ENCODE results near the gene EID1. TPM values are rescaled to one million over a fixed set of nuclear protein-coding genes. Genes with fewer than 3 reads are reported as not detected.

Gene EID1
- total RNA-seq, 1 experiment from 2014 or later, result 104 TPM

DNA sequence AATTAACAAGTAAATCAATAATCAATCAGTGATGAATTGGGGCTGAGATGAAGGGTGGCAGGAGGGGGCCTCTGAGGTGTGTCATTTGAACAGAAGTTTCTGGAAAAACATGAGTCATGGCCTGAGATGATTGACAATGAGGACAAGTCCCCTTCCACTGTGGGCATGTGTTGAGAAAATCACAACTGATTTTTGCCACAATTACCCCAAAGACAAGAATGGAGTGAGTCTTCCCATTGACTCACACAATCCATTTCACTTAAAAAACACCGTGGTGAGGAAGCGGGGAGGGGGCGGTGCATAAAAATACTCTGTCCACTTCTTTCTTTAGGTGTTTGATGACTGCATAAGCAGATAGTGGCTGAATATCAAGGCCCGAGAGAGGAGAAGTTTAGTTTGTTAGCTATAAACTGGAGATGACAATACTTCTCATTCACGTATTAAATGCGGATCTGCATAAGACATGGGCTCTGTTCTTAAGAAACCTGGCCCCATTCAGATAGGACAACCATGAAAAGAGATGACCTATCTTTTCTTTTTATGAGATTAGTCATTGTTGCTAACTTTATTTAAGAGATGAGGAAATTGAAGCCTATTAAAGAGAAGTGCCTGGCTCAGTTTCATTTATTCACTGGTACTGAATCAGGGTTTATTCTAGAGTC is 51.1 kb downstream of the EID1 start (continued):
- TF ChIP-seq, protein P1, sequence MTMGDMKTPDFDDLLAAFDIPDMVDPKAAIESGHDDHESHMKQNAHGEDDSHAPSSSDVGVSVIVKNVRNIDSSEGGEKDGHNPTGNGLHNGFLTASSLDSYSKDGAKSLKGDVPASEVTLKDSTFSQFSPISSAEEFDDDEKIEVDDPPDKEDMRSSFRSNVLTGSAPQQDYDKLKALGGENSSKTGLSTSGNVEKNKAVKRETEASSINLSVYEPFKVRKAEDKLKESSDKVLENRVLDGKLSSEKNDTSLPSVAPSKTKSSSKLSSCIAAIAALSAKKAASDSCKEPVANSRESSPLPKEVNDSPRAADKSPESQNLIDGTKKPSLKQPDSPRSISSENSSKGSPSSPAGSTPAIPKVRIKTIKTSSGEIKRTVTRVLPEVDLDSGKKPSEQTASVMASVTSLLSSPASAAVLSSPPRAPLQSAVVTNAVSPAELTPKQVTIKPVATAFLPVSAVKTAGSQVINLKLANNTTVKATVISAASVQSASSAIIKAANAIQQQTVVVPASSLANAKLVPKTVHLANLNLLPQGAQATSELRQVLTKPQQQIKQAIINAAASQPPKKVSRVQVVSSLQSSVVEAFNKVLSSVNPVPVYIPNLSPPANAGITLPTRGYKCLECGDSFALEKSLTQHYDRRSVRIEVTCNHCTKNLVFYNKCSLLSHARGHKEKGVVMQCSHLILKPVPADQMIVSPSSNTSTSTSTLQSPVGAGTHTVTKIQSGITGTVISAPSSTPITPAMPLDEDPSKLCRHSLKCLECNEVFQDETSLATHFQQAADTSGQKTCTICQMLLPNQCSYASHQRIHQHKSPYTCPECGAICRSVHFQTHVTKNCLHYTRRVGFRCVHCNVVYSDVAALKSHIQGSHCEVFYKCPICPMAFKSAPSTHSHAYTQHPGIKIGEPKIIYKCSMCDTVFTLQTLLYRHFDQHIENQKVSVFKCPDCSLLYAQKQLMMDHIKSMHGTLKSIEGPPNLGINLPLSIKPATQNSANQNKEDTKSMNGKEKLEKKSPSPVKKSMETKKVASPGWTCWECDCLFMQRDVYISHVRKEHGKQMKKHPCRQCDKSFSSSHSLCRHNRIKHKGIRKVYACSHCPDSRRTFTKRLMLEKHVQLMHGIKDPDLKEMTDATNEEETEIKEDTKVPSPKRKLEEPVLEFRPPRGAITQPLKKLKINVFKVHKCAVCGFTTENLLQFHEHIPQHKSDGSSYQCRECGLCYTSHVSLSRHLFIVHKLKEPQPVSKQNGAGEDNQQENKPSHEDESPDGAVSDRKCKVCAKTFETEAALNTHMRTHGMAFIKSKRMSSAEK (CRISPR knock-in tag; IDR thresholded peaks at IDR 0.05; ENCODE audit: borderline replicate concordance), result no peak
- TF ChIP-seq ELF4 (CRISPR knock-in tag; IDR thresholded peaks at IDR 0.05; ENCODE audit: low read depth), result no peak
- TF ChIP-seq NR2C2 (CRISPR knock-in tag; IDR thresholded peaks at IDR 0.05), result no peak
- no peak for TF ChIP-seq ATF1 (CRISPR knock-in tag; IDR thresholded peaks at IDR 0.05)
- no peak for TF ChIP-seq NFYB (CRISPR knock-in tag; conservative IDR thresholded peaks at IDR 0.05; ENCODE audit: low read depth)
- TF ChIP-seq ZNF317 (CRISPR knock-in tag; IDR thresholded peaks at IDR 0.05; ENCODE audit: borderline replicate concordance, low read depth), result no peak
- TF ChIP-seq CREM (CRISPR knock-in tag; IDR thresholded peaks at IDR 0.05), result no peak
- no peak for TF ChIP-seq ETV6 (CRISPR knock-in tag; IDR thresholded peaks at IDR 0.05)
- no peak for TF ChIP-seq SOX15 (CRISPR knock-in tag; IDR thresholded peaks at IDR 0.05)
- no peak for TF ChIP-seq CBFB (CRISPR knock-in tag; IDR thresholded peaks at IDR 0.05; ENCODE audit: low read depth)
- TF ChIP-seq ESRRA (CRISPR knock-in tag; IDR thresholded peaks at IDR 0.05; ENCODE audit: borderline replicate concordance), result no peak
- no peak for TF ChIP-seq GTF2I (CRISPR knock-in tag; conservative IDR thresholded peaks at IDR 0.05)
- no peak for TF ChIP-seq MYBL2 (CRISPR knock-in tag; IDR thresholded peaks at IDR 0.05)
- TF ChIP-seq, protein P2, sequence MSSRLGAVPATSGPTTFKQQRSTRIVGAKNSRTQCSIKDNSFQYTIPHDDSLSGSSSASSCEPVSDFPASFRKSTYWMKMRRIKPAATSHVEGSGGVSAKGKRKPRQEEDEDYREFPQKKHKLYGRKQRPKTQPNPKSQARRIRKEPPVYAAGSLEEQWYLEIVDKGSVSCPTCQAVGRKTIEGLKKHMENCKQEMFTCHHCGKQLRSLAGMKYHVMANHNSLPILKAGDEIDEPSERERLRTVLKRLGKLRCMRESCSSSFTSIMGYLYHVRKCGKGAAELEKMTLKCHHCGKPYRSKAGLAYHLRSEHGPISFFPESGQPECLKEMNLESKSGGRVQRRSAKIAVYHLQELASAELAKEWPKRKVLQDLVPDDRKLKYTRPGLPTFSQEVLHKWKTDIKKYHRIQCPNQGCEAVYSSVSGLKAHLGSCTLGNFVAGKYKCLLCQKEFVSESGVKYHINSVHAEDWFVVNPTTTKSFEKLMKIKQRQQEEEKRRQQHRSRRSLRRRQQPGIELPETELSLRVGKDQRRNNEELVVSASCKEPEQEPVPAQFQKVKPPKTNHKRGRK (CRISPR knock-in tag; IDR thresholded peaks at IDR 0.05; ENCODE audit: borderline replicate concordance), result no peak
- TF ChIP-seq, protein P3, sequence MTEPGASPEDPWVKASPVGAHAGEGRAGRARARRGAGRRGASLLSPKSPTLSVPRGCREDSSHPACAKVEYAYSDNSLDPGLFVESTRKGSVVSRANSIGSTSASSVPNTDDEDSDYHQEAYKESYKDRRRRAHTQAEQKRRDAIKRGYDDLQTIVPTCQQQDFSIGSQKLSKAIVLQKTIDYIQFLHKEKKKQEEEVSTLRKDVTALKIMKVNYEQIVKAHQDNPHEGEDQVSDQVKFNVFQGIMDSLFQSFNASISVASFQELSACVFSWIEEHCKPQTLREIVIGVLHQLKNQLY (CRISPR knock-in tag; IDR thresholded peaks at IDR 0.05), result no peak
- TF ChIP-seq GABPB1 (CRISPR knock-in tag; IDR thresholded peaks at IDR 0.05), result no peak
- TF ChIP-seq ZNF263 (CRISPR knock-in tag; IDR thresholded peaks at IDR 0.05; ENCODE audit: low read depth), result no peak

DNA sequence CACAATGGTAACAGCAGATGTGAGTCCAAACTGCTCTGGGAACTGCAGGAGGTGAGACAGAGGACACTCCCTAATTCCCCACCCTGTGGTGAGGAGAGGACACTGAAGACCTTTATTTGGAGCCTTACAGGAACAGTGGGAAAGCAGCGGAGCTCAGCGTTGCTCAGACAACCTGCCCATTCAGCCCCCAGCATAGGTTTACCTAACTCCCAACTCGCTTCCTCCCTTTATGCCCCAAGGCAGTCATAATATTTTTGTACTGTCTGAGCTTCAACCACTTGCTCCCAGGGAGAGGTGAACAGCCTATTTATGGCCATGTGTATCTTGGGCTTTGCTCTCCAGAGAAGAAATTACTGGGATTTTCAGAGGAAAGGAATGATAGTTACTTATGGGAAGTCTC is 51.7 kb downstream of the EID1 start:
- Mint-ChIP-seq H3K4me3 (no peak overlapping the region), H3K27ac (no peak overlapping the region), H3K36me3 (no peaks in the 10 kb centered on the region), H3K27me3 (ENCODE audit: low read depth) (no peaks in the 10 kb centered on the region), H3K4me1 (peaks cover 2% of the 10 kb centered on the region; the same call in 1 of the 2 replicates), H3K9me3 (no peaks in the 10 kb centered on the region)
- peak; percentile 38; the same call in 1 of the 2 replicates for ATAC-seq
- ChIA-PET POLR2A (no interaction called here), CTCF (interaction anchor here (0.6 kb wide), 1 partner anchor 46 kb away, joined by 4 read pairs; no protein-coding TSS in a partner anchor)
- TF ChIP-seq, protein P4, sequence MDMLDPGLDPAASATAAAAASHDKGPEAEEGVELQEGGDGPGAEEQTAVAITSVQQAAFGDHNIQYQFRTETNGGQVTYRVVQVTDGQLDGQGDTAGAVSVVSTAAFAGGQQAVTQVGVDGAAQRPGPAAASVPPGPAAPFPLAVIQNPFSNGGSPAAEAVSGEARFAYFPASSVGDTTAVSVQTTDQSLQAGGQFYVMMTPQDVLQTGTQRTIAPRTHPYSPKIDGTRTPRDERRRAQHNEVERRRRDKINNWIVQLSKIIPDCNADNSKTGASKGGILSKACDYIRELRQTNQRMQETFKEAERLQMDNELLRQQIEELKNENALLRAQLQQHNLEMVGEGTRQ (CRISPR knock-in tag; IDR thresholded peaks at IDR 0.05), result no peak
- TF ChIP-seq, protein P5, sequence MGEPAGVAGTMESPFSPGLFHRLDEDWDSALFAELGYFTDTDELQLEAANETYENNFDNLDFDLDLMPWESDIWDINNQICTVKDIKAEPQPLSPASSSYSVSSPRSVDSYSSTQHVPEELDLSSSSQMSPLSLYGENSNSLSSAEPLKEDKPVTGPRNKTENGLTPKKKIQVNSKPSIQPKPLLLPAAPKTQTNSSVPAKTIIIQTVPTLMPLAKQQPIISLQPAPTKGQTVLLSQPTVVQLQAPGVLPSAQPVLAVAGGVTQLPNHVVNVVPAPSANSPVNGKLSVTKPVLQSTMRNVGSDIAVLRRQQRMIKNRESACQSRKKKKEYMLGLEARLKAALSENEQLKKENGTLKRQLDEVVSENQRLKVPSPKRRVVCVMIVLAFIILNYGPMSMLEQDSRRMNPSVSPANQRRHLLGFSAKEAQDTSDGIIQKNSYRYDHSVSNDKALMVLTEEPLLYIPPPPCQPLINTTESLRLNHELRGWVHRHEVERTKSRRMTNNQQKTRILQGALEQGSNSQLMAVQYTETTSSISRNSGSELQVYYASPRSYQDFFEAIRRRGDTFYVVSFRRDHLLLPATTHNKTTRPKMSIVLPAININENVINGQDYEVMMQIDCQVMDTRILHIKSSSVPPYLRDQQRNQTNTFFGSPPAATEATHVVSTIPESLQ (CRISPR knock-in tag; IDR thresholded peaks at IDR 0.05), result no peak
- DNase-seq (ENCODE audit: low spot score), result no peak

Data from WTC11 (cell line).